Activated gamma-delta T cell (primary cell): ENCODE results near the gene MRPL37.
"Not testable (repeated sequence)": the region's sequence is repeated elsewhere in the genome, so short reads cannot be mapped to it uniquely, and the experiment has no call there.

ENCODE experiments used
- DNase-seq: peaks from one replicate; lab custom pipeline; 2025; lab: John Stamatoyannopoulos, UW

Gene MRPL37

GRCh38 chr1:54172614-54173599 lies 27.1 kb upstream of the MRPL37 start:
- DNase-seq = no peak

GRCh38 chr1:54173681-54174080 lies 26.3 kb upstream of the MRPL37 start:
- no peak for DNase-seq

GRCh38 chr1:54174106-54174505 lies 25.9 kb upstream of the MRPL37 start:
- DNase-seq = no peak

- no peak for DNase-seq
Measured at GRCh38 chr1:54176621-54177327, 23.2 kb upstream of the MRPL37 start.

- DNase-seq = no peak
Measured at GRCh38 chr1:54177726-54178125, 22.2 kb upstream of the MRPL37 start.

- no peak for DNase-seq
Measured at GRCh38 chr1:54178296-54179070, 21.5 kb upstream of the MRPL37 start.

- no peak for DNase-seq
Measured at GRCh38 chr1:54180701-54181360, 19.1 kb upstream of the MRPL37 start.

GRCh38 chr1:54186056-54186455 lies 13.9 kb upstream of the MRPL37 start:
- DNase-seq = no peak

GRCh38 chr1:54188291-54188690 lies 11.7 kb upstream of the MRPL37 start:
- no peak for DNase-seq

GRCh38 chr1:54190526-54190925 lies 9.4 kb upstream of the MRPL37 start:
- DNase-seq = no peak

- no peak for DNase-seq
Measured at GRCh38 chr1:54191525-54191924, 8.4 kb upstream of the MRPL37 start.

GRCh38 chr1:54193453-54193852 lies 6.5 kb upstream of the MRPL37 start:
- DNase-seq = no peak

GRCh38 chr1:54199151-54199764 lies 709 bp upstream of the MRPL37 start:
- no peak for DNase-seq

- DNase-seq = no peak
Measured at GRCh38 chr1:54200519-54200997, 591 bp downstream of the MRPL37 start.

- DNase-seq = no peak
Measured at GRCh38 chr1:54204199-54204598, 4.2 kb downstream of the MRPL37 start.

GRCh38 chr1:54207287-54207686 lies 7.3 kb downstream of the MRPL37 start:
- no peak for DNase-seq

- DNase-seq = not testable (repeated sequence)
Measured at GRCh38 chr1:54207896-54208295, 7.9 kb downstream of the MRPL37 start.

- no peak for DNase-seq
Measured at GRCh38 chr1:54212872-54213271, 12.9 kb downstream of the MRPL37 start.

GRCh38 chr1:54215523-54215922 lies 15.6 kb downstream of the MRPL37 start:
- DNase-seq = no peak

- DNase-seq = no peak
Measured at GRCh38 chr1:54218883-54219687, 19.1 kb downstream of the MRPL37 start.
